ENCODE measurements around the gene SLC39A11.

DNA sequence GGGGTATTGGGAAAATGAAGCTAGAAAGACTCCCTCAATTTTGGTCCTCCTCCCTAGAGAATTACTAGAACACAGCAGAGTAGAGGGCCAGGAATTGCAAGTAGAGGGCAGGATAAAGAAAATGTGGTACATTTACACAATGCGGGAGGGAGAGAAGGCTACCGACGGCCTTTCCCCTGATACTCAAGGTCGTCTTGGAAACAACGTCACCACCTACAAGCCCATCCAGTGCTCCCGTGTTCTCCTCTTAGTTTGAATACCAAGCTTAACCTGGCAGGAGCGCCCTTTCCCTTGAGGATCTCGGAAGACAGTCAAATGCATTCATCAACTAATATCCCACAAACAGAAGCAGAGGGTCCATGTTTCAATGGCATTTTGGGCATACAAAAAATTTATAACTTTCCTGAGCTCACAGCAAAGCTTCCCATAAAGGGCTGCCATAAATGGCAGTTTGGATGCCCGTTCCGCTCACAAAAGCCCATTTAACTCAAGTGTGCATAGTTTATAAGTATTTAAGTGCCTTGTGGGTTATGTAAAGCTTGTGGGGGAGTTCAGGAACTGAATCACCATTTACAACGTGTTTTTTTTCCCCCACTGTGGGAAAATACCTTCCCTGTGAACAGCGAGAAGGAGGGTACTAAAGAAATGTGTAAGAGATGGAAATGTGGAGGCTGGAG, 414.6 kb downstream of the SLC39A11 start:
- TF ChIP-seq, protein P1, sequence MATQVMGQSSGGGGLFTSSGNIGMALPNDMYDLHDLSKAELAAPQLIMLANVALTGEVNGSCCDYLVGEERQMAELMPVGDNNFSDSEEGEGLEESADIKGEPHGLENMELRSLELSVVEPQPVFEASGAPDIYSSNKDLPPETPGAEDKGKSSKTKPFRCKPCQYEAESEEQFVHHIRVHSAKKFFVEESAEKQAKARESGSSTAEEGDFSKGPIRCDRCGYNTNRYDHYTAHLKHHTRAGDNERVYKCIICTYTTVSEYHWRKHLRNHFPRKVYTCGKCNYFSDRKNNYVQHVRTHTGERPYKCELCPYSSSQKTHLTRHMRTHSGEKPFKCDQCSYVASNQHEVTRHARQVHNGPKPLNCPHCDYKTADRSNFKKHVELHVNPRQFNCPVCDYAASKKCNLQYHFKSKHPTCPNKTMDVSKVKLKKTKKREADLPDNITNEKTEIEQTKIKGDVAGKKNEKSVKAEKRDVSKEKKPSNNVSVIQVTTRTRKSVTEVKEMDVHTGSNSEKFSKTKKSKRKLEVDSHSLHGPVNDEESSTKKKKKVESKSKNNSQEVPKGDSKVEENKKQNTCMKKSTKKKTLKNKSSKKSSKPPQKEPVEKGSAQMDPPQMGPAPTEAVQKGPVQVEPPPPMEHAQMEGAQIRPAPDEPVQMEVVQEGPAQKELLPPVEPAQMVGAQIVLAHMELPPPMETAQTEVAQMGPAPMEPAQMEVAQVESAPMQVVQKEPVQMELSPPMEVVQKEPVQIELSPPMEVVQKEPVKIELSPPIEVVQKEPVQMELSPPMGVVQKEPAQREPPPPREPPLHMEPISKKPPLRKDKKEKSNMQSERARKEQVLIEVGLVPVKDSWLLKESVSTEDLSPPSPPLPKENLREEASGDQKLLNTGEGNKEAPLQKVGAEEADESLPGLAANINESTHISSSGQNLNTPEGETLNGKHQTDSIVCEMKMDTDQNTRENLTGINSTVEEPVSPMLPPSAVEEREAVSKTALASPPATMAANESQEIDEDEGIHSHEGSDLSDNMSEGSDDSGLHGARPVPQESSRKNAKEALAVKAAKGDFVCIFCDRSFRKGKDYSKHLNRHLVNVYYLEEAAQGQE (IDR thresholded peaks at IDR 0.05; ENCODE audit: borderline replicate concordance) = no peak
- TF ChIP-seq EP300 (conservative IDR thresholded peaks at IDR 0.05; ENCODE audit: poor library complexity, severe bottlenecking) (no peak), MXI1 (conservative IDR thresholded peaks at IDR 0.05; ENCODE audit: poor library complexity, severe bottlenecking) (no peak), EZH2 (IDR thresholded peaks at IDR 0.05; ENCODE audit: borderline replicate concordance, insufficient read depth, low read length, poor library complexity, severe bottlenecking) (no peak)
- TF ChIP-seq, protein P2, sequence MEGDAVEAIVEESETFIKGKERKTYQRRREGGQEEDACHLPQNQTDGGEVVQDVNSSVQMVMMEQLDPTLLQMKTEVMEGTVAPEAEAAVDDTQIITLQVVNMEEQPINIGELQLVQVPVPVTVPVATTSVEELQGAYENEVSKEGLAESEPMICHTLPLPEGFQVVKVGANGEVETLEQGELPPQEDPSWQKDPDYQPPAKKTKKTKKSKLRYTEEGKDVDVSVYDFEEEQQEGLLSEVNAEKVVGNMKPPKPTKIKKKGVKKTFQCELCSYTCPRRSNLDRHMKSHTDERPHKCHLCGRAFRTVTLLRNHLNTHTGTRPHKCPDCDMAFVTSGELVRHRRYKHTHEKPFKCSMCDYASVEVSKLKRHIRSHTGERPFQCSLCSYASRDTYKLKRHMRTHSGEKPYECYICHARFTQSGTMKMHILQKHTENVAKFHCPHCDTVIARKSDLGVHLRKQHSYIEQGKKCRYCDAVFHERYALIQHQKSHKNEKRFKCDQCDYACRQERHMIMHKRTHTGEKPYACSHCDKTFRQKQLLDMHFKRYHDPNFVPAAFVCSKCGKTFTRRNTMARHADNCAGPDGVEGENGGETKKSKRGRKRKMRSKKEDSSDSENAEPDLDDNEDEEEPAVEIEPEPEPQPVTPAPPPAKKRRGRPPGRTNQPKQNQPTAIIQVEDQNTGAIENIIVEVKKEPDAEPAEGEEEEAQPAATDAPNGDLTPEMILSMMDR (IDR thresholded peaks at IDR 0.05; ENCODE audit: poor library complexity, severe bottlenecking) = no peak
